BJ (cell line): ENCODE results near the gene LZTS2. TPM values are rescaled to one million over a fixed set of nuclear protein-coding genes. Genes with fewer than 3 reads are reported as not detected.

Experiments used
- CTCF ChIA-PET: fragments of 350-600 bp; formaldehyde crosslinking; extraction: SDS; loops from one replicate; lab custom pipeline; 2021; ENCODE audit warnings: antibody characterized with exemption, inconsistent platforms; lab: Yijun Ruan, JAX
- POLR2A ChIA-PET: fragments of 300-600 bp; sonication (Branson Sonifier 250); formaldehyde crosslinking; extraction: SDS; loops from one replicate; lab custom pipeline; 2021; ENCODE audit warnings: antibody characterized with exemption; lab: Charles Lee
- DNase-seq: peaks from one replicate; pipeline ENCODE4 v3.0.0-alpha.2; 2011; ENCODE audit warnings: low read depth
- H3K27me3 ChIP-seq: 2 replicates; pipeline ENCODE4 v1.6.0; 2011; ENCODE audit warnings: low read length; ENCODE audit not compliant: control insufficient read depth, insufficient read depth
- H3K36me3 ChIP-seq: 2 replicates; pipeline ENCODE4 v1.5.1; 2011; ENCODE audit warnings: low read length; ENCODE audit not compliant: control insufficient read depth, insufficient read depth
- H3K4me3 ChIP-seq: 2 replicates; pipeline ENCODE4 v1.5.1; 2011; ENCODE audit warnings: low read depth, mild to moderate bottlenecking, control low read depth, low read length
- CTCF ChIP-seq: IDR thresholded peaks from 2 replicates; pipeline ENCODE4 v1.5.1; 2011; ENCODE audit warnings: low read depth, mild to moderate bottlenecking, control low read depth, inconsistent platforms, low read length, moderate library complexity; ENCODE audit not compliant: insufficient read depth
- polyA plus RNA-seq: library from polyadenylated mRNA; depleted of rRNA; stranded (reverse); fragments of >200 nt; gene quantifications from 2 replicates; pipeline ENCODE4 v1.2.3, GENCODE V29; 2011

LZTS2 gene
- polyA plus RNA-seq, 1 experiment: 81.5 TPM

DNA sequence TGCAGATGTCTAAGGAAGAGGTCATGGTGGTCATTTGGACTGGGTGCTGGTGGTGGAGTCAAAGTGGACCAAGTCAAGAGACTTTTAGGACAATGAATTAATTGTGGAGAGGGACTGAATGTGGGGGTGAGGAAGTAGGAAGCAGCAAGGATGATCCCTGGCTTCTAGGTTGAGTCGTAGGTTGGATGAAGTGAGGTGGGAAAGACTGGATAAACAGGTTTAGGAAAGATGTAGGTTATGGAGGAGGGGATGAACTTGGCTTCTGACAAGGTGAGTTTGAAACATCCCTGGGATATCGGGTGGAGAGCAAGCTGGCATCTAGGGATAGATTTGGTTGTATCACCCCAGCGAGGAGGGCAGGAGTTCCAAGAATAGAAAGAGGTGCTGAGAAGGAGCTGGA is 22.7 kb upstream of the LZTS2 start:
- no peak for TF ChIP-seq CTCF
- ChIA-PET CTCF (interaction anchor here (1.5 to 1.6 kb wide), 2 partner anchors 9 to 35 kb away, joined by 3 to 5 read pairs; no protein-coding TSS in a partner anchor), POLR2A (no interaction called here)
- no peaks in the 10 kb centered on the region for H3K27me3 ChIP-seq
- H3K36me3 ChIP-seq: peaks cover 8% of the 10 kb centered on the region; the same call in 1 of the 2 replicates
- H3K4me3 ChIP-seq: no peak overlapping the region
- DNase-seq: no peak

DNA sequence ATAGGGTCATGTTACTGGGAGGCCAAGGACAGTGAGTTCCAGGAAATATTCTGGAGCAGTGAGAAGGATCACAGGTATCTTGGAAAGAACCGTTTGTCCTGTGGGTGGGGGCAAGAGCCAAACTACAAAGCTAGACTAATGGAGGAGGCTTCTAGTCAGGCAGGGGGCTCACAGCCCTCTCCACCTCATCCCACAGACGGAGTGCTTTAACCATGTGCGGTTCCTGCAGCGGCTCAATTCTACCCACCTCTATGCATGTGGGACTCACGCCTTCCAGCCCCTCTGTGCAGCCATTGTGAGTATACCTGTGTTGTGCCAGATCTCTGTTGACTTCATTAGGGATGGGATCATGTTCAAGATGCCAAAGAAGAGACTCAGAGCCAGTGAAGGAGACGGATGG is 22.2 kb upstream of the LZTS2 start:
- POLR2A ChIA-PET: no interaction called here
- CTCF ChIA-PET: no interaction called here

GRCh38 chr10:100978121-100978900 is 21.3 kb upstream of the LZTS2 start:
- H3K27me3 ChIP-seq: no peaks in the 10 kb centered on the region
- ChIA-PET POLR2A (no interaction called here), CTCF (interaction anchor here (2.2 kb wide), 1 partner anchor 19 kb away, joined by 9 read pairs; no protein-coding TSS in a partner anchor)
- TF ChIP-seq CTCF: no peak
- H3K36me3 ChIP-seq: peaks cover 11% of the 10 kb centered on the region; the same call in 1 of the 2 replicates
- no peak overlapping the region for H3K4me3 ChIP-seq
- DNase-seq: no peak

More for the DNA sequence above, 22.2 kb upstream of the LZTS2 start:
- H3K4me3 ChIP-seq: no peak overlapping the region
- H3K27me3 ChIP-seq: no peaks in the 10 kb centered on the region
- H3K36me3 ChIP-seq: peaks cover 8% of the 10 kb centered on the region; the same call in 1 of the 2 replicates
- DNase-seq: no peak
- no peak for TF ChIP-seq CTCF

DNA sequence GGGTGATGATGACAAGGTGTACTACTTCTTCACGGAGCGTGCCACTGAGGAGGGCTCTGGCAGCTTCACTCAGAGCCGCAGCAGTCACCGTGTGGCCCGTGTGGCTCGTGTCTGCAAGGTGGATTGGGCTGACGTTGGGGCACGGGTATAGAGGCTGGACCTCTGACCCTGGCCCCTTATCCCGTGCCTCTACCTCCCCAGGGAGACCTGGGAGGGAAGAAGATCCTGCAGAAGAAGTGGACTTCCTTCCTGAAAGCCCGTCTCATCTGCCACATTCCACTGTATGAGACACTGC is 20.8 kb upstream of the LZTS2 start:
- ChIA-PET POLR2A (no interaction called here), CTCF (interaction anchor here (2.2 kb wide), 1 partner anchor 19 kb away, joined by 9 read pairs; no protein-coding TSS in a partner anchor)
- peaks cover 13% of the 10 kb centered on the region; the same call in 1 of the 2 replicates for H3K36me3 ChIP-seq
- DNase-seq: no peak
- no peak for TF ChIP-seq CTCF
- no peaks in the 10 kb centered on the region for H3K27me3 ChIP-seq
- no peak overlapping the region for H3K4me3 ChIP-seq

- Histone ChIP-seq H3K36me3 (peaks cover 14% of the 10 kb centered on the region; the same call in 1 of the 2 replicates), H3K27me3 (no peaks in the 10 kb centered on the region), H3K4me3 (no peak overlapping the region)
- POLR2A ChIA-PET: no interaction called here
- CTCF ChIA-PET: interaction anchor here (2.2 kb wide), 1 partner anchor 18 kb away, joined by 9 read pairs; no protein-coding TSS in a partner anchor
- TF ChIP-seq CTCF: no peak
- DNase-seq: no peak
Observed at GRCh38 chr10:100979791-100980272, 19.8 kb upstream of the LZTS2 start.
